NCI-H2227 (cell line): Measurements from ENCODE around the gene SPATS2L.
A peak's percentile ranks its signal among the peaks of the same experiment; 100 is the strongest.

Experiments used
- DNase-seq: peaks from one replicate; lab custom pipeline; 2025; ENCODE audit not compliant: unreplicated experiment; lab: John Stamatoyannopoulos, UW

Gene SPATS2L

GRCh38 chr2:200405599-200406298 lies 99.3 kb downstream of the SPATS2L start:
- no peak for DNase-seq

- DNase-seq, result no peak
These were observed 99.9 kb downstream of the SPATS2L start for GRCh38 chr2:200406379-200406778.

GRCh38 chr2:200408428-200409316 lies 102.2 kb downstream of the SPATS2L start:
- no peak for DNase-seq

GRCh38 chr2:200411831-200412230 lies 105.3 kb downstream of the SPATS2L start:
- DNase-seq, result no peak

DNA sequence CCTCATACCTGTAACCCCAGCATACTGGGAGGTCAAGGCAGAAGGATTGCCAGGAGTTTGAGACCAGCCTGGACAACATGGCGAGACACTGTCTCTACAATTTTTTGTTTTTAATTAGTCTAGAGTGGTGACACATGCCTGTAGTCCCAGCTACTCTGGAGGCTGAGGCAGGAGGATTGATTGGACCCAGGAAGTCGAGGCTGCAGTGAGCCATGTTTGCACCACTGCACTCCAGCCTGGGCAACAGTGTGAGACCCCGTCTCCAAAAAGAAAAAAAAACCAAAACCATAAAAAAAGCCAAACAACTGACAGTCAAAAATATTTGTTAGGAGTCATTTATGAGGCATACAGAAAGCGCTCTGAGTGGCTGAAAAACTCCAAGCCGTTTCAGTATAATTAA lies 107.9 kb downstream of the SPATS2L start:
- DNase-seq, result no peak

GRCh38 chr2:200415455-200415854 lies 109.0 kb downstream of the SPATS2L start:
- no peak for DNase-seq

DNA sequence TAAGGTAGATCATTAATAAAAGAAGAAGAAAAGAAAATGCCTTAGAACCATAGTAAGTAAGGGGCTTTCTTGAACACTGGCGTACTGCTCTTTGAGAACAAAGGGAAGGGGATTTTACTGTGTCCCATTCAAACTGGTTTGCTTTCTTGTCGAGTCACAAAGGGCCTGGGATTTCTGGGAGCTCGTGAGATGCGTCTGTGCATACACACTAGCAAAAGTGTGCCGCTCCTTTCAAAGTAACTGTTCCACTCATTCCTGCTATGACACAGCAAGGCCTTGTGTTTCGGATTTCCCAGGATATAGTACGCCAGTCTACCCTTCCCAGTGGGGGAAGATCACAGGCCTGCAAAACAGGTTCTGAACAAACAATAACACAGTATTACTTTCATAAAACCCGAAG lies 110.4 kb downstream of the SPATS2L start:
- DNase-seq, result no peak

- peak; percentile 59 for DNase-seq
These were observed 110.9 kb downstream of the SPATS2L start for GRCh38 chr2:200417366-200417765.

DNA sequence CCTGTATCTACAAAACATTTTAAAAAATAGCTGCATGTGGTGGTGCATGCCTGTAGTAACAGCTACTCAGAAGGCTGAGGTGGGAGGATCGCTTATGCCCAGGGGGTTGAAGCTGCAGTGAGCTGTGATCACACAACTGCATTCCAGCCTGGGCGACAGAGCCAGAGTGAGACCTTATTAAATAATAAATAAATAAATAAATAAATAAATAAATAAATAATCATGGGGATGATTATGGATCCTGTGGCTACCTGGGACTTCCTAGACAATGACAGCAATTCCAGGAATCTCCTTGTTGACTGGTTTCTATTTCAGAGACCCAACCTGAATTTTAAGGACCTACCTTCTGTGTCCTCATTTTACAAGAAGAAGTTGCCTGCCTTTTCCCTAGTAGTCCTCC lies 111.9 kb downstream of the SPATS2L start:
- no peak for DNase-seq

DNA sequence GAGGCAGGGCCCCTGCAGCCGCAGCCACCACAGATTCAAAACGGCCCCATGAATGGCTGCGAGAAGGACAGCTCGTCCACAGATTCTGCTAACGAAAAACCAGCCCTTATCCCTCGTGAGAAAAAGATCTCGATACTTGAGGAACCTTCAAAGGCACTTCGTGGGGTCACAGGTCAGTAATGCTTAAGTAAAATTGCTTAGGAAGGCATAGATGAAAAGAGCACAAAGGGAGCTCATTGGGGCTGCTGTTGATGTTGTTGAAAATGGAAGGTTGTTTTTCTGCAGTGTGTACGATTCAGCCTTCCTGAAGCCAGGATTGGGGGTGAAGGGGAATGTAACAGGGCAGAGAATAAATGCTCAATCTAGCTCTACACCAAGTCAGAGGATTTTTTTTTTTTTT lies 112.8 kb downstream of the SPATS2L start:
- DNase-seq, result peak; percentile 57

DNA sequence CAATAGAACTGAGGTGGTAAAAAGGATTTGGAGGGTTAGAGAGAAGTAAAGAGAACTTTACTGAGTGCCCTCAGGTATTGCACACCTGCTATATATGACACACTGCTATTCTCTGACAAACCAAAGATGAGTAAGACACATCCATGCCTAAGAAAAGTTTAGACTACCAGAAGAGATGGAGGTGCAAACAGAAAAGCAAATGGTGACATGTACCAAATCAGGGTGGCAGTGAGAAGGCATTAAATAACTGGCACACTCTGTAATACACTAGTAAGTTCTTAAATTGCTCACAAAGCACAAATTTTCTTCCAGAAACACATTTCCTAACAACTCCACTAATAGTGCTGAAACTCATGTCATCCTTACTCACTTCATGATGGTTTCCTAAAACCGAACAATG lies 114.8 kb downstream of the SPATS2L start:
- no peak for DNase-seq

- DNase-seq, result no peak
These were observed 115.6 kb downstream of the SPATS2L start for GRCh38 chr2:200422071-200422470.

DNA sequence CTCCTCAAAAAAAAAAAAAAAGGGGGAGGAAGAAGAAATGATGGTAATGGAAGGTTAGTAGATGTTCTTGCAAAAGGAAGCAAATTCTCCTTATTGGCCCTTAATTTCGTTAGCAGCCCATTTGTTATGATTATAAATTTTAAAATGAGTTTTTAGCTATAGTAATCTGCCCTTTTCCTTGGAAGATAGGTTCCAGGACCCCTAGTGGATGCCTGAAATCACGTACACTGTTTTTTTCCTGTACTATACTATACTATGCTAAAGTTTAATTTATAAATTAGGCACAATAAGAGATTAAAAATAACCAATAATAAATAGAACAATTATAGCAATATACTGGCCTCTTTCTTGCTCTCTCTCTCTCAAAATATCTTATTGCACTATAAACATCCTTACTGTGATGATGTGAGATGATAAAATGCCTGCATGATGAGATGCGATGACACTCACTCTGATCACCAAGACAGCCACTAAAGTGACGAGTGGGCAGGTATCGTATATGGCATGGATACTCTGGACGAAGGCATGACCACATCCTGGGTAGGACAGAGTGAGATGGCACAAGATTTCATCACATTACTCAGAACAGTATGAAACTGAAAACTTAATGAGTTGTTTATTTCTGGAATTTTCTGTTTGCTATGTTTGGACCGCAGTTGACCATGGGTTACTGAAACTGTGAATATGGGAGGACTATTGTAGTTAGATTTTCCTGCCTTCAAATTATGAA lies 116.2 kb downstream of the SPATS2L start:
- no peak for DNase-seq

DNA sequence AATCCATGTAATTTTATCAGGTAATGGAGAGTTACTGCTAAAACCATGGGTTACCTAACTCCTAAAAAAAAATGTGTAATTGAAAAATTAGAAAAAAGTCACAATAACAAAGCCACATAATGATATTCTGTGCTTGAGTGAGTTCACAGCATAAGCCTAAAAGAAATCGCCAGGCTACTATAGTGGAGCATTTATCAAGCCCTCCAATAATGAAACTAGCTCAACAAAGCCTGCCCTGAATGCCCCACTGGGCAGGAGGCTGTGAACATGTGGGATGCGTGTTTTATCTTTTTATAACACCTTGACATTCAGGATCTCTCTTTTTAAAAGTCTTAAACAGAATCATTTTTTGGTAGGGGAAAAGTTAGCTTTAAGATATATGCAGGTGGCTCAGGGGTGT lies 117.0 kb downstream of the SPATS2L start:
- DNase-seq, result no peak

GRCh38 chr2:200425026-200425821 lies 118.7 kb downstream of the SPATS2L start:
- no peak for DNase-seq

- DNase-seq, result no peak
These were observed 120.3 kb downstream of the SPATS2L start for GRCh38 chr2:200426754-200427153.

DNA sequence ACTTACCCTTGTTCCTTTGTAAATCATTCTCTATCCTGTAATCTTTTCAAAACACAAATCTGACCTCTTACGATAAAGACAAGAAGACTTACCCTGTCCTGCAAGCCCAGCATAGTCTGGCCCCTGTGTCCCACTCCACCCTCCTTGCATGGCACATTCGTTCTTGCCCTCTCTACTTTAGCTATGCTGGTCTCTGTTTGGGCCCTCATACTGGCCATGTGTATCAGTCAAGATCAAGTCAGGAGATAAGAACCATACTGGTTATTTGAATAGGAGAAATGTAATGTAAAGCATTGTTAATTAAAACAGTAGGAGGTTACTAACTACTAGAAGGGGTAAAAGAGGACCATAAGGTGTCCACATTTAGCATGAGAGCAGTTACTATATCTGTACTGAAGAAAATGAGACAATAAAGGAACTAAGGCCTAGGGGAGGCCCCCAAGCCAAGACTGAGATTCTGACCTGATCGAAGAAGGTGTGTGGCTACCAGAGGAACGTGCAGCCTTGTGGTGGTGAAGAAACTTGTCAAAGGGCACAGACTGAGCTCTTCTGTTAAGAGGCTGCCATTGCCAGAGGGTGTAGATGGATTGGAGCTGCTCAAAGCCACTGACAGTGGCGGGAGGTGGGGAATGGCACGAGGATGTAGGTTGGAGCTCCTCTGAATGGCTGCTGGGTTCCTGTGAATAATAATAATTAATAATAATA lies 122.6 kb downstream of the SPATS2L start:
- DNase-seq, result no peak

- no peak for DNase-seq
These were observed 123.5 kb downstream of the SPATS2L start for GRCh38 chr2:200430017-200430416.

DNA sequence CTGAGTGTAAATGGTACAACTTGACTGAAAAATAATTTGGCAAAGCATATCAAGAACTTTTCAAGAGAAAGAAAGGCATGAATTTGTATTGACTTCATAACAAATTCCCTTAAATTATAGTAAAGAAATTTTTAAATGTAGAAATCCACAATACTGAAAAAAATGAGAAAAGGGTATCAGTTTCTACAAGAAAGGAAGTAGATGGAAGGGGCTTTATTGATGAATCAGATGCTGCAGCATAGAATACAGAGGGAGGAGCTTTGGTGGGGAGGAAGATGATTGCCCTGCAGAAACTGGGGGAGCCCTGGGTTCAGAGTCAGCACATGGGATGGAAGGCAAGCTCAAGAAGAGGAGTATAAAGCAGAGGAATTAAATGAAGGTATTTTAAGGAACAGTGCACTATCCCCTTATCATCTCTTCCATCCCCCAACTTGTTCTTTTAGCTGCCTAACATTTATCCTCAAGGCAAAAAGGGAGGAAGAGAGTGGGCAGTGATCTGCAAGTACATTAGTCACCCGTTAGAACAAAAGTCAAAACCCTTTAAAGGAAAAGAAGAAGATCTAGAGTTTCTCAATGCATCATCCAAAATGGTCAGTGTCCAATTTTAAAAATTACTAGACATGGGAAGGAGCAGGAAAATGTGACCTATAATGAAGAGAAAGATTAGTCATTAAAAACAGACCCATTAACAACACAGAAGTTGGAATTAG lies 125.7 kb downstream of the SPATS2L start:
- no peak for DNase-seq

GRCh38 chr2:200435379-200435778 lies 128.9 kb downstream of the SPATS2L start:
- no peak for DNase-seq
